GM21619 (cell line): ENCODE measurements around the gene XPO5.

Experiments
- ATAC-seq: cut with Tn5 transposase; IDR thresholded peaks from one replicate; pipeline ENCODE4 v1.9.1; 2021; ENCODE audit not compliant: unreplicated experiment

The XPO5 gene

GRCh38 chr6:43472515-43472914 lies 103.3 kb downstream of the XPO5 start:
- no peak for ATAC-seq
